Glutamatergic neuron (in vitro differentiated cells): ENCODE measurements around the gene PEX5L. TPM values are rescaled to one million over a fixed set of nuclear protein-coding genes. Genes with fewer than 3 reads are reported as not detected.

Experiments
- DNase-seq: peaks from one replicate; pipeline ENCODE4 v3.0.0; 2022
- H3K27ac Mint-ChIP-seq: one replicate; pipeline ENCODE4 v1.8.0; 2020; ENCODE audit warnings: mild to moderate bottlenecking, mixed read lengths, inconsistent platforms; ENCODE audit not compliant: unreplicated experiment
- H3K27me3 Mint-ChIP-seq: one replicate; pipeline ENCODE4 v1.8.0; 2020; ENCODE audit warnings: mild to moderate bottlenecking, moderate library complexity, mixed read lengths, inconsistent platforms; ENCODE audit not compliant: unreplicated experiment
- H3K36me3 Mint-ChIP-seq: one replicate; pipeline ENCODE4 v1.8.0; 2020; ENCODE audit warnings: mild to moderate bottlenecking, mixed read lengths, inconsistent platforms; ENCODE audit not compliant: unreplicated experiment
- H3K4me1 Mint-ChIP-seq: one replicate; pipeline ENCODE4 v1.8.0; 2020; ENCODE audit warnings: mild to moderate bottlenecking, low read depth, mixed read lengths, inconsistent platforms; ENCODE audit not compliant: unreplicated experiment
- H3K4me3 Mint-ChIP-seq: one replicate; pipeline ENCODE4 v1.8.0; 2020; ENCODE audit warnings: mild to moderate bottlenecking, mixed read lengths, inconsistent platforms; ENCODE audit not compliant: unreplicated experiment
- H3K9me3 Mint-ChIP-seq: one replicate; pipeline ENCODE4 v1.8.0; 2020; ENCODE audit warnings: mild to moderate bottlenecking, moderate library complexity, mixed read lengths, inconsistent platforms; ENCODE audit not compliant: unreplicated experiment
- total RNA-seq: library from RNA; stranded (reverse); fragmentation: NEBNext Ultra II Directional; extraction: Animal tissue kit (Norgen Biotek cat#: 25700); gene quantifications from one replicate; pipeline ENCODE4 v1.2.1, GENCODE V29; 2021; ENCODE audit not compliant: unreplicated experiment
- TF ChIP-seq, protein P1 (sequence below): fragments of 200-600 bp; sonication (generic); IDR thresholded peaks from one replicate; pipeline ENCODE4 v1.5.0; 2021; ENCODE audit not compliant: partially characterized antibody, unreplicated experiment

Gene PEX5L
- total RNA-seq, 1 donor from 2014 or later = 41.0 TPM

DNA sequence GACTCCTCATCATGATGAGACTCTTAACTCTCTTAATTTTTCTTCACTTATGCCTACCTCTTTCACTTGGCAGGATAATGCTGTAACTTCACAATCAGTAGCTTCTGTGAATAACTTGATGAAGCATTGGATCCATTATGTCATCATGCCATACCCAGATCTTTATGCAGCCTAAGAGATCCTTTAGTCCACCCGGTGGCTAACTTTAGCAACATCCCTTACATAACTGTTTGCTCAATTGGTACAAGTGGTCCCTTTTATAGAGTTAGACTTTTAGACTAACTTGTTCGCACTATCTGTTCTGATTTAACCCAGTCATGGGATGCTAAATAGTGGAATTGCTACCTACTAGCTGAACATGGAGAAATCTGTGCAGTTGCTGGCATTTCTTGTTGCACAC is 199.4 kb downstream of the PEX5L start:
- no peak overlapping the region for H3K27ac Mint-ChIP-seq
- TF ChIP-seq, protein P1, sequence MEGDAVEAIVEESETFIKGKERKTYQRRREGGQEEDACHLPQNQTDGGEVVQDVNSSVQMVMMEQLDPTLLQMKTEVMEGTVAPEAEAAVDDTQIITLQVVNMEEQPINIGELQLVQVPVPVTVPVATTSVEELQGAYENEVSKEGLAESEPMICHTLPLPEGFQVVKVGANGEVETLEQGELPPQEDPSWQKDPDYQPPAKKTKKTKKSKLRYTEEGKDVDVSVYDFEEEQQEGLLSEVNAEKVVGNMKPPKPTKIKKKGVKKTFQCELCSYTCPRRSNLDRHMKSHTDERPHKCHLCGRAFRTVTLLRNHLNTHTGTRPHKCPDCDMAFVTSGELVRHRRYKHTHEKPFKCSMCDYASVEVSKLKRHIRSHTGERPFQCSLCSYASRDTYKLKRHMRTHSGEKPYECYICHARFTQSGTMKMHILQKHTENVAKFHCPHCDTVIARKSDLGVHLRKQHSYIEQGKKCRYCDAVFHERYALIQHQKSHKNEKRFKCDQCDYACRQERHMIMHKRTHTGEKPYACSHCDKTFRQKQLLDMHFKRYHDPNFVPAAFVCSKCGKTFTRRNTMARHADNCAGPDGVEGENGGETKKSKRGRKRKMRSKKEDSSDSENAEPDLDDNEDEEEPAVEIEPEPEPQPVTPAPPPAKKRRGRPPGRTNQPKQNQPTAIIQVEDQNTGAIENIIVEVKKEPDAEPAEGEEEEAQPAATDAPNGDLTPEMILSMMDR = no peak
- peaks cover 2% of the 10 kb centered on the region for H3K4me1 Mint-ChIP-seq
- no peaks in the 10 kb centered on the region for H3K27me3 Mint-ChIP-seq
- no peaks in the 10 kb centered on the region for H3K36me3 Mint-ChIP-seq
- H3K9me3 Mint-ChIP-seq = peaks cover 1% of the 10 kb centered on the region
- no peak for DNase-seq
- no peak overlapping the region for H3K4me3 Mint-ChIP-seq

DNA sequence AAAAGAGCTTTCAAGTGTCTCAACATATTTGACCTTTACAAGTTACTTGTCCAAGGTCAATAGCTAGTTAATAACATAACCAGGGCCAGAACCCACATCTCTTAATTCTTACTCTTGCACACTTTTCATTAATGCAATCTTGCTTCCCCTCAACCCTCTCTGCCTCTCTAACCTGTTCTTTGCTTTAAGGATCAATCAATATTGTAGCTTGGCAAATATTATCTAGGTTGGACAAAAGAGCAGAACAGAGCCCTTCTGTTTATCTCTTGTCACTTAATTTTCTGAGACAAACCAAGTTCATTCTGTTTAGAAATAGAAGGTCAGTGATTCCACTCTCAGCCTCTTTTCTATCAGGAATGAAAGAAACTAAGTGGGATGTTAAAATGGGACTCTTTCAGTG is 203.4 kb downstream of the PEX5L start:
- no peaks in the 10 kb centered on the region for H3K36me3 Mint-ChIP-seq
- H3K27me3 Mint-ChIP-seq = peaks cover 2% of the 10 kb centered on the region
- H3K27ac Mint-ChIP-seq = no peak overlapping the region
- TF ChIP-seq, protein P1 = no peak
- DNase-seq = no peak
- H3K4me3 Mint-ChIP-seq = no peak overlapping the region
- peaks cover 2% of the 10 kb centered on the region for H3K4me1 Mint-ChIP-seq
- no peaks in the 10 kb centered on the region for H3K9me3 Mint-ChIP-seq

DNA sequence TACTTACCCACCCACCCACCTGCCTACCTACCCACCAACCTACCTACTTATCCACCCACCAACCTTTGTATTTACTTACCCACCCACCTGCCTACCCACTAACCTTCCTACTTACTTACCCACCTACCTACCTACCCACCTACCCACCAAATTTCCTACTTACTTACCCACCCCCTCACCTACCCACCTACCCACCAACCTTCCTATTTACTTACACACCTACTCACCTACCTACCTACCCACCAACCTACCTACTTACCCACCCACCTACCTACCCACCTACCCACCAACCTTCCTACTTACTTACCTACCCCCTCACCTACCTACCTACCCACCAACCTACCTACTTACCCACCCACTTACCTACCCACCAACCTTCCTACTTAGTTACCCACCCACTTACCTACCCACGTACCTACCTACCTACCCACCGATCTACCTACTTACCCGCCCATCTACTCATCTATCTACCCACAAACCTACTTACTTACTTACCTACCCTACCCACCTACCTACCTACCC is 204.3 kb downstream of the PEX5L start:
- peaks cover 2% of the 10 kb centered on the region for H3K27me3 Mint-ChIP-seq
- H3K4me3 Mint-ChIP-seq = no peak overlapping the region
- no peak for DNase-seq
- no peaks in the 10 kb centered on the region for H3K9me3 Mint-ChIP-seq
- TF ChIP-seq, protein P1 = no peak
- no peak overlapping the region for H3K27ac Mint-ChIP-seq
- H3K4me1 Mint-ChIP-seq = peaks cover 2% of the 10 kb centered on the region
- no peaks in the 10 kb centered on the region for H3K36me3 Mint-ChIP-seq

DNA sequence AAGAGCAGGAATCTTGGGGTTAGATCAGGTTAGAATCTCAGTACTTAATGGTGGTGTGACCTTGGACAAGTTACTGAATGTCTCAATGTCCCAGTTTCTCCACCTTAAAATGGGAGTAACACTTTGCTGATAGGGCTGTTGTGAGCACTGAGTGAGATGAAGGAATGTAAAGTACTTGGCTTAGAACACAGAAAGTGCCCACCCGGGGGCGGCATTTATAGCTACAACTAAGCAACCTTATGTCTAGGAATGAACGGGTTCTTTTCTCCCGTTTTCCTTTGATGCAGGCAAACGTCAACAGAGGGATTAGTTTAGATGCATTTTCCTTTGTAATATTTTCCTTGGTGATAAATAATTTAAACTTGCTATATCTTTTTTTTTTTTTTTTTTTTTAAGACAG is 207.3 kb downstream of the PEX5L start:
- Mint-ChIP-seq H3K4me3 (no peak overlapping the region), H3K9me3 (no peaks in the 10 kb centered on the region), H3K27me3 (peaks cover 2% of the 10 kb centered on the region), H3K36me3 (no peaks in the 10 kb centered on the region), H3K27ac (no peak overlapping the region), H3K4me1 (peaks cover 11% of the 10 kb centered on the region)
- DNase-seq = no peak
- TF ChIP-seq, protein P1 = no peak

DNA sequence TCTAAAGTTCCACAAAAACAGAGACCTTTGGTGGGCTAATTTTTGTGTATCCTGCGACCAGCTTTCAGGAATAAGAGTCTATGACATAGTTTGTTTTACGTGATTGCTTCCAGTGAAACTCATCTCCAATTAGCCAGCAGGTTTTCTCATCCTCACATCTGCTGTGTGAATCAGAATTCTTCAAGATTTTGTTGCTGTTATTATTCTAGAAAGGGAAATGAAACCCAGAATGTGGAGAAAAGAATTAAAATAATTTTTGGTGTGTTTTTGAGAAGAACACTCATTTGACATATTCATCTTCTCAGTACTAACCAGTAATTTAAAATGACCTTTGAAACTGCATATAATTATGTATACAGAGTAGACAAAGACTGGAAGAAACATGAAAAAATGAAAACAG is 208.0 kb downstream of the PEX5L start:
- Mint-ChIP-seq H3K36me3 (no peaks in the 10 kb centered on the region), H3K4me1 (peaks cover 11% of the 10 kb centered on the region), H3K27ac (no peak overlapping the region), H3K4me3 (no peak overlapping the region), H3K9me3 (no peaks in the 10 kb centered on the region), H3K27me3 (peaks cover 2% of the 10 kb centered on the region)
- DNase-seq = no peak
- TF ChIP-seq, protein P1 = no peak
